Measurements from ENCODE around the gene MEF2D. TPM values are rescaled to one million over a fixed set of nuclear protein-coding genes. Genes with fewer than 3 reads are reported as not detected.
A peak's percentile ranks its signal among the peaks of the same experiment; 100 is the strongest.

Gene MEF2D
- 10.0 TPM for total RNA-seq

DNA sequence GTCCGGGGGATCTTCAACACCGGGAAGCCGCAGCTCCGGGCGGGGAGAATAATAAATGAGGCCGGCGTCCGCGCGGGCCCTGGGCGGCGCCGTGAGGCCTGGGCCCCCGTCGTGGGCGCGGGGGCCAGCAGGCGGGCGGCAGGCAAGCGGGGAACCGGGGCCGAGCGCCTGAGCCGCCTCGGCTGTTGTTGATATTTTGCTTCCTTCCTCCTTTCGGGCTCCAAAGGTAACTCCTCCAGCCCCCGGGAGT is at the start of gene MEF2D:
Gene MEF2D, minus strand, starts transcription at position 233 of the 250 bp plus-strand sequence. CDS start 17,483 bp downstream, outside the sequence.

Small RNAs within 50 kb of the gene (small RNA-seq; reads per million reads assigned to genes)
- gene MIR9-1 (ENCODE audit: low replicate concordance) (0.80 reads per million, percentile 63 among the genes with 10 or more reads in this experiment), gene RF00019 (ENCODE audit: low replicate concordance) (not detected)

Other genes with a start within 250 kb of the MEF2D start
- gene SMG5, start 217.9 kb downstream of the MEF2D start, total RNA-seq, result 50.1 TPM
- 2.2 TPM for gene TMEM79, start 216.4 kb downstream of the MEF2D start, total RNA-seq
- gene GLMP, start 205.1 kb downstream of the MEF2D start, total RNA-seq, result 14.1 TPM
- 1.3 TPM for gene VHLL, start 201.5 kb downstream of the MEF2D start, total RNA-seq
- 302 TPM for gene CCT3, start 162.5 kb downstream of the MEF2D start, total RNA-seq
- gene TSACC, start 162.2 kb downstream of the MEF2D start, total RNA-seq, result not detected
- not detected for gene RHBG, start 131.6 kb downstream of the MEF2D start, total RNA-seq
- 5.9 TPM for gene IQGAP3, start 71.8 kb upstream of the MEF2D start, total RNA-seq
- not detected for gene TTC24, start 78.9 kb upstream of the MEF2D start, total RNA-seq
- gene NAXE, start 91.0 kb upstream of the MEF2D start, total RNA-seq, result 40.1 TPM
- gene GPATCH4, start 100.7 kb upstream of the MEF2D start, total RNA-seq, result 20.7 TPM
- gene HAPLN2, start 118.6 kb upstream of the MEF2D start, total RNA-seq, result 1.3 TPM
- gene BCAN, start 141.3 kb upstream of the MEF2D start, total RNA-seq, result 94.8 TPM
- gene NES, start 176.6 kb upstream of the MEF2D start, total RNA-seq, result 29.7 TPM
- gene CRABP2, start 204.8 kb upstream of the MEF2D start, total RNA-seq, result 1.9 TPM
- 11.6 TPM for gene METTL25B, start 227.7 kb upstream of the MEF2D start, total RNA-seq
- 14.1 TPM for gene ISG20L2, start 228.0 kb upstream of the MEF2D start, total RNA-seq
- 9.7 TPM for gene MRPL24, start 240.3 kb upstream of the MEF2D start, total RNA-seq